Aorta (tissue), 5 donors: Measurements from ENCODE around the gene MUSK. TPM values are rescaled to one million over a fixed set of nuclear protein-coding genes. Genes with fewer than 3 reads are reported as not detected.
A peak's percentile ranks its signal among the peaks of the same experiment; 100 is the strongest.
"Not testable (repeated sequence)": the region's sequence is repeated elsewhere in the genome, so short reads cannot be mapped to it uniquely, and the experiment has no call there.

Experiments used
- ATAC-seq: fragments of 200-7000 bp; cut with Tn5 transposase; one replicate; pipeline ENCODE4 v1.9.1; 2022; ENCODE audit warnings: moderate library complexity; ENCODE audit not compliant: low FRiP score
- DNase-seq, 2 donors: peaks; one replicate each; pipeline ENCODE4 v3.0.0-alpha.2; 2020
- H3K27ac ChIP-seq, 2 donors: one replicate each; pipeline ENCODE4 v1.5.1; 2013; ENCODE audit warnings: low read length in 2 of 2, mild to moderate bottlenecking in 2 of 2, moderate library complexity in 2 of 2, control low read depth in 1 of 2, inconsistent platforms in 1 of 2, low read depth in 1 of 2
- H3K27me3 ChIP-seq, 2 donors: one replicate each; pipeline ENCODE4 v1.6.1; 2013; ENCODE audit warnings: control low read depth in 1 of 2, low read length in 1 of 2, mild to moderate bottlenecking in 1 of 2, moderate library complexity in 1 of 2; ENCODE audit not compliant: insufficient read depth in 2 of 2, control insufficient read depth in 1 of 2
- H3K36me3 ChIP-seq, 2 donors: one replicate each; pipeline ENCODE4 v1.6.1; 2013; ENCODE audit warnings: control low read depth in 1 of 2, low read length in 1 of 2, mild to moderate bottlenecking in 1 of 2; ENCODE audit not compliant: insufficient read depth in 2 of 2, control insufficient read depth in 1 of 2
- H3K4me1 ChIP-seq, 2 donors: one replicate each; pipeline ENCODE4 v1.6.1; 2013; ENCODE audit warnings: low read length in 2 of 2, control low read depth in 1 of 2, mild to moderate bottlenecking in 1 of 2, moderate library complexity in 1 of 2; ENCODE audit not compliant: insufficient read depth in 2 of 2, control insufficient read depth in 1 of 2
- H3K4me3 ChIP-seq, 2 donors: one replicate each; pipeline ENCODE4 v1.5.1; 2013; ENCODE audit warnings: low read length in 2 of 2, control low read depth in 1 of 2, mild to moderate bottlenecking in 1 of 2
- H3K9me3 ChIP-seq: one replicate; pipeline ENCODE4 v1.6.1; 2013; ENCODE audit warnings: mild to moderate bottlenecking, low read length; ENCODE audit not compliant: control insufficient read depth
- WGBS, 2 donors: extraction: QIAGEN DNeasy Blood & Tissue Kit; methylation state at CpG; one replicate each; pipeline ENCODE4 v1.1.7; 2013; 5-methylcytosine and 5-hydroxymethylcytosine counted together
- intact Hi-C, 2 donors: fragments of 100-400 bp; cut with DNase I; formaldehyde crosslinking; loops; one replicate each; pipeline versions ENCODE4 v1.14.2 to v1.15.0; 2022
- polyA plus RNA-seq, 2 donors: library from polyadenylated mRNA; stranded (reverse); fragments of 200-250 nt; gene quantifications; one replicate each; pipeline ENCODE4 v1.2.3, GENCODE V29; 2013
- total RNA-seq, 2 donors: library from RNA; stranded (reverse); fragmentation: NEBNext Ultra II Directional; extraction: Animal tissue kit (Norgen Biotek cat#: 25700); gene quantifications; one replicate each; pipeline ENCODE4 v1.2.1, GENCODE V29; 2021
- donor health status: healthy with polysubstance abuse.
- donor health status: Bipolar disorder and iron deficiency.
- donor health status: DM: no; HTN: no; CAD: no.
- donor health status: DM: no; HTN: no; CAD: no.
- donor health status: DM: yes; HTN: yes; CAD: no.

Gene MUSK
- total and polyA plus RNA-seq, 4 donors = 0.31 to 1.7 (median 1.6) TPM; not detected in 1

- no peak overlapping the region for H3K27ac ChIP-seq
- no peak overlapping the region for H3K4me3 ChIP-seq
- H3K9me3 ChIP-seq = no peaks in the 10 kb centered on the region
- H3K27me3 ChIP-seq = no peaks in the 10 kb centered on the region
- intact Hi-C loops = no loop called here
- DNase-seq = no peak
- ATAC-seq = no peak
- no peaks in the 10 kb centered on the region for H3K36me3 ChIP-seq
- 96 to 97% methylated on average over 4 of the region's 4 CpGs for WGBS, 2 donors
- no peaks in the 10 kb centered on the region for H3K4me1 ChIP-seq
Observed at GRCh38 chr9:110671849-110672248, 3.3 kb downstream of the MUSK start.

GRCh38 chr9:110672873-110673510 lies 4.4 kb downstream of the MUSK start:
- intact Hi-C loops = no loop called here
- H3K36me3 ChIP-seq = no peaks in the 10 kb centered on the region
- H3K27ac ChIP-seq = no peak overlapping the region
- H3K4me3 ChIP-seq = no peak overlapping the region
- no peak for DNase-seq
- no peaks in the 10 kb centered on the region for H3K27me3 ChIP-seq
- ATAC-seq = no peak
- H3K4me1 ChIP-seq = no peaks in the 10 kb centered on the region
- WGBS, 2 donors = 65 to 68% methylated on average over 3 of the region's 3 CpGs
- H3K9me3 ChIP-seq = no peaks in the 10 kb centered on the region

GRCh38 chr9:110687497-110687896 lies 18.9 kb downstream of the MUSK start:
- no peaks in the 10 kb centered on the region for H3K27me3 ChIP-seq
- 90 to 96% methylated on average over 4 of the region's 4 CpGs for WGBS, 2 donors
- no peak overlapping the region for H3K27ac ChIP-seq
- H3K9me3 ChIP-seq = no peaks in the 10 kb centered on the region
- no peak overlapping the region for H3K4me3 ChIP-seq
- no peaks in the 10 kb centered on the region for H3K36me3 ChIP-seq
- intact Hi-C loops = no loop called here
- no peak for ATAC-seq
- H3K4me1 ChIP-seq = peaks cover 2% of the 10 kb centered on the region in 2 donors
- no peak for DNase-seq

- intact Hi-C loops = no loop called here
- H3K4me1 ChIP-seq = peaks cover 2% of the 10 kb centered on the region in 2 donors
- DNase-seq (no peak), ATAC-seq (no peak)
- H3K9me3 ChIP-seq = no peaks in the 10 kb centered on the region
- no peak overlapping the region for H3K27ac ChIP-seq
- H3K4me3 ChIP-seq = no peak overlapping the region
- no peaks in the 10 kb centered on the region for H3K36me3 ChIP-seq
- 93 to 94% methylated on average over 5 of the region's 5 CpGs for WGBS, 2 donors
- H3K27me3 ChIP-seq = no peaks in the 10 kb centered on the region
Observed at GRCh38 chr9:110688329-110688728, 19.7 kb downstream of the MUSK start.

- Histone ChIP-seq H3K4me1 (peaks cover 2% of the 10 kb centered on the region in 2 donors), H3K9me3 (no peaks in the 10 kb centered on the region), H3K4me3 (no peak overlapping the region), H3K27me3 (no peaks in the 10 kb centered on the region), H3K36me3 (no peaks in the 10 kb centered on the region), H3K27ac (no peak overlapping the region)
- intact Hi-C loops = loop anchor here in 1 of 2 donors (10.0 kb wide), 1 partner anchor 54 kb away; no protein-coding TSS in a partner anchor
- no peak for DNase-seq
- no peak for ATAC-seq
- WGBS, 2 donors = 90 to 91% methylated on average over 5 of the region's 5 CpGs
Observed at GRCh38 chr9:110691002-110691549, 22.5 kb downstream of the MUSK start.

GRCh38 chr9:110695846-110696245 lies 27.3 kb downstream of the MUSK start:
- ATAC-seq, H3K4me1 ChIP-seq, H3K36me3 ChIP-seq, H3K4me3 ChIP-seq, H3K27ac ChIP-seq, H3K27me3 ChIP-seq, H3K9me3 ChIP-seq: not testable (repeated sequence)
- intact Hi-C loops = loop anchor here (5.0 to 10.0 kb wide), 2 partner anchors 46 to 49 kb away; no protein-coding TSS in a partner anchor
- 41 to 50% methylated on average over 5 of the region's 5 CpGs for WGBS, 2 donors
- DNase-seq = peak in 1 of 2 donors; percentile 57

GRCh38 chr9:110700953-110701352 lies 32.4 kb downstream of the MUSK start:
- WGBS, 2 donors = 0 to 6% methylated on average over 1 of the region's 1 CpG
- Histone ChIP-seq H3K36me3 (no peaks in the 10 kb centered on the region), H3K27ac (no peak overlapping the region), H3K9me3 (no peaks in the 10 kb centered on the region), H3K4me3 (no peak overlapping the region), H3K27me3 (no peaks in the 10 kb centered on the region), H3K4me1 (no peaks in the 10 kb centered on the region)
- ATAC-seq (no peak), DNase-seq (no peak)
- intact Hi-C loops = no loop called here

- WGBS, 2 donors = 65 to 96% methylated on average over 2 of the region's 2 CpGs
- Histone ChIP-seq H3K9me3 (no peaks in the 10 kb centered on the region), H3K4me3 (no peak overlapping the region), H3K4me1 (no peaks in the 10 kb centered on the region), H3K36me3 (no peaks in the 10 kb centered on the region), H3K27ac (no peak overlapping the region), H3K27me3 (no peaks in the 10 kb centered on the region)
- no peak for DNase-seq
- ATAC-seq = no peak
- intact Hi-C loops = no loop called here
Observed at GRCh38 chr9:110703669-110704068, 35.1 kb downstream of the MUSK start.

- no peaks in the 10 kb centered on the region for H3K27me3 ChIP-seq
- ATAC-seq (no peak), DNase-seq (no peak)
- no peaks in the 10 kb centered on the region for H3K9me3 ChIP-seq
- H3K36me3 ChIP-seq = no peaks in the 10 kb centered on the region
- H3K27ac ChIP-seq = no peak overlapping the region
- no peak overlapping the region for H3K4me3 ChIP-seq
- H3K4me1 ChIP-seq = no peaks in the 10 kb centered on the region
- intact Hi-C loops = no loop called here
Observed at GRCh38 chr9:110707419-110707818, 38.8 kb downstream of the MUSK start.
